SK-N-MC (cell line): ENCODE data around the gene COQ8B.

Experiments
- DNase-seq: peaks from one replicate; pipeline ENCODE4 v3.0.0-alpha.2; 2011; ENCODE audit warnings: low read depth, low spot score
- H3K27ac ChIP-seq: fragments of 200-600 bp; sonication (generic); 2 replicates; pipeline ENCODE4 v1.5.1; 2016; ENCODE audit warnings: mixed run types
- H3K36me3 ChIP-seq: fragments of 200-600 bp; sonication (generic); 2 replicates; pipeline ENCODE4 v1.6.1; 2017; ENCODE audit warnings: antibody characterized with exemption, low read length, mixed read lengths; ENCODE audit not compliant: insufficient read depth
- H3K4me3 ChIP-seq: fragments of 200-600 bp; sonication (generic); 2 replicates; pipeline ENCODE4 v1.5.1; 2016
- H3K9ac ChIP-seq: fragments of 200-600 bp; sonication (generic); 2 replicates; pipeline ENCODE4 v1.8.0; 2017; ENCODE audit warnings: mixed run types, mixed read lengths; ENCODE audit not compliant: insufficient read length
- H3K9me3 ChIP-seq: fragments of 200-600 bp; sonication (generic); 2 replicates; pipeline ENCODE4 v1.6.1; 2017; ENCODE audit warnings: low read depth, mild to moderate bottlenecking, antibody characterized with exemption, low read length, moderate library complexity, mixed read lengths
- EZH2 ChIP-seq: fragments of 200-600 bp; sonication (generic); IDR thresholded peaks from one replicate; pipeline ENCODE4 v1.6.1; 2017; ENCODE audit warnings: antibody characterized with exemption
- FOXP2 ChIP-seq: optimal IDR thresholded peaks from 2 replicates; pipeline ENCODE3; 2011; ENCODE audit warnings: mild to moderate bottlenecking, moderate library complexity; ENCODE audit not compliant: insufficient read depth; ENCODE audit errors: extremely low read length, control extremely low read depth
- POLR2AphosphoS5 ChIP-seq: IDR thresholded peaks from 2 replicates; pipeline ENCODE4 v1.6.1; 2012; ENCODE audit warnings: mild to moderate bottlenecking, low read depth, low read length, borderline replicate concordance

Gene COQ8B

GRCh38 chr19:40704491-40705361 is 12.0 kb downstream of the COQ8B start:
- no peak overlapping the region for H3K9ac ChIP-seq
- H3K27ac ChIP-seq: no peak overlapping the region
- TF ChIP-seq POLR2AphosphoS5: no peak
- TF ChIP-seq EZH2: no peak
- TF ChIP-seq FOXP2: no peak
- no peaks in the 10 kb centered on the region for H3K9me3 ChIP-seq
- H3K36me3 ChIP-seq: peaks cover 32% of the 10 kb centered on the region
- DNase-seq: no peak
- H3K4me3 ChIP-seq: no peak overlapping the region

GRCh38 chr19:40703029-40703755 is 13.5 kb downstream of the COQ8B start:
- TF ChIP-seq POLR2AphosphoS5: no peak
- TF ChIP-seq EZH2: no peak
- TF ChIP-seq FOXP2: no peak
- no peak for DNase-seq
- H3K36me3 ChIP-seq: peaks cover 23% of the 10 kb centered on the region
- H3K9ac ChIP-seq: no peak overlapping the region
- no peak overlapping the region for H3K27ac ChIP-seq
- no peak overlapping the region for H3K4me3 ChIP-seq
- H3K9me3 ChIP-seq: no peaks in the 10 kb centered on the region

GRCh38 chr19:40702337-40703012 is 14.2 kb downstream of the COQ8B start:
- no peak for DNase-seq
- TF ChIP-seq FOXP2 (no peak), EZH2 (no peak), POLR2AphosphoS5 (no peak)
- Histone ChIP-seq H3K9ac (no peak overlapping the region), H3K9me3 (no peaks in the 10 kb centered on the region), H3K36me3 (peaks cover 19% of the 10 kb centered on the region), H3K27ac (no peak overlapping the region), H3K4me3 (no peak overlapping the region)

- TF ChIP-seq EZH2 (no peak), POLR2AphosphoS5 (no peak), FOXP2 (no peak)
- H3K4me3 ChIP-seq: no peak overlapping the region
- H3K9ac ChIP-seq: no peak overlapping the region
- peaks cover 19% of the 10 kb centered on the region for H3K36me3 ChIP-seq
- H3K9me3 ChIP-seq: no peaks in the 10 kb centered on the region
- no peak for DNase-seq
- no peak overlapping the region for H3K27ac ChIP-seq
Measured at GRCh38 chr19:40701758-40702157, 14.9 kb downstream of the COQ8B start.

GRCh38 chr19:40700083-40700482 is 16.6 kb downstream of the COQ8B start:
- no peak for TF ChIP-seq FOXP2
- no peak for TF ChIP-seq POLR2AphosphoS5
- no peak for TF ChIP-seq EZH2
- Histone ChIP-seq H3K9me3 (no peaks in the 10 kb centered on the region), H3K4me3 (no peak overlapping the region), H3K9ac (no peak overlapping the region), H3K27ac (no peak overlapping the region), H3K36me3 (peaks cover 15% of the 10 kb centered on the region)
- no peak for DNase-seq

- no peak overlapping the region for H3K27ac ChIP-seq
- H3K9me3 ChIP-seq: no peaks in the 10 kb centered on the region
- no peak overlapping the region for H3K4me3 ChIP-seq
- H3K36me3 ChIP-seq: no peaks in the 10 kb centered on the region; the same call in 1 of the 2 replicates
- TF ChIP-seq FOXP2 (no peak), POLR2AphosphoS5 (no peak), EZH2 (no peak)
- no peak overlapping the region for H3K9ac ChIP-seq
- no peak for DNase-seq
Measured at GRCh38 chr19:40697007-40697406, 19.7 kb downstream of the COQ8B start.

GRCh38 chr19:40695881-40696280 is 20.8 kb downstream of the COQ8B start:
- no peak for TF ChIP-seq POLR2AphosphoS5
- no peak for TF ChIP-seq EZH2
- no peak for TF ChIP-seq FOXP2
- H3K27ac ChIP-seq: no peak overlapping the region
- no peak overlapping the region for H3K9ac ChIP-seq
- no peaks in the 10 kb centered on the region for H3K9me3 ChIP-seq
- H3K36me3 ChIP-seq: no peaks in the 10 kb centered on the region; the same call in 1 of the 2 replicates
- no peak overlapping the region for H3K4me3 ChIP-seq
- DNase-seq: no peak

GRCh38 chr19:40693896-40694295 is 22.8 kb downstream of the COQ8B start:
- Histone ChIP-seq H3K27ac (no peak overlapping the region), H3K4me3 (no peak overlapping the region), H3K36me3 (no peaks in the 10 kb centered on the region; the same call in 1 of the 2 replicates), H3K9me3 (no peaks in the 10 kb centered on the region), H3K9ac (no peak overlapping the region)
- no peak for DNase-seq
- TF ChIP-seq POLR2AphosphoS5 (no peak), FOXP2 (no peak), EZH2 (no peak)
